Activated T-helper 1 cell treated with anti-CD3 and anti-CD28 coated beads, Interleukin-12 subunit alpha, Interleukin-12 subunit beta, Interleukin-2, Interleukin-4 antibody, amounts not matched to agents 30 ng/mL and 10 ng/mL and 1 ng/mL, durations not matched to agents 14 hours and 24 hours and 36 hours (primary cell): Measurements from ENCODE around the gene DHX35. TPM values are rescaled to one million over a fixed set of nuclear protein-coding genes. Genes with fewer than 3 reads are reported as not detected.

Experiments
- DNase-seq: peaks from one replicate; pipeline ENCODE4 v3.0.0; 2021; ENCODE audit warnings: low spot score
- H3K27ac Mint-ChIP-seq: one replicate; pipeline ENCODE4 v1.8.0; 2021; ENCODE audit warnings: mild to moderate bottlenecking, mixed read lengths
- H3K27me3 Mint-ChIP-seq: one replicate; pipeline ENCODE4 v1.8.0; 2022; ENCODE audit warnings: mild to moderate bottlenecking, moderate library complexity, mixed read lengths; ENCODE audit not compliant: insufficient read depth
- H3K36me3 Mint-ChIP-seq: one replicate; pipeline ENCODE4 v1.8.0; 2021; ENCODE audit warnings: low read depth, mixed read lengths
- H3K4me1 Mint-ChIP-seq: one replicate; pipeline ENCODE4 v1.8.0; 2021; ENCODE audit warnings: low read depth, mixed read lengths
- H3K4me3 Mint-ChIP-seq: one replicate; pipeline ENCODE4 v1.8.0; 2021; ENCODE audit warnings: mild to moderate bottlenecking, moderate library complexity, mixed read lengths
- H3K9me3 Mint-ChIP-seq: one replicate; pipeline ENCODE4 v1.8.0; 2021; ENCODE audit warnings: mixed read lengths
- intact Hi-C: fragments of 100-400 bp; cut with micrococcal nuclease; formaldehyde crosslinking; loops from one replicate; pipeline ENCODE4 v1.15.1; 2024
- total RNA-seq: library from RNA; stranded (reverse); gene quantifications from 2 replicates; pipeline ENCODE4 v1.2.3, GENCODE V29; 2022

Gene DHX35
- total RNA-seq, 1 donor from 2014 or later: 17.2 TPM

DNA sequence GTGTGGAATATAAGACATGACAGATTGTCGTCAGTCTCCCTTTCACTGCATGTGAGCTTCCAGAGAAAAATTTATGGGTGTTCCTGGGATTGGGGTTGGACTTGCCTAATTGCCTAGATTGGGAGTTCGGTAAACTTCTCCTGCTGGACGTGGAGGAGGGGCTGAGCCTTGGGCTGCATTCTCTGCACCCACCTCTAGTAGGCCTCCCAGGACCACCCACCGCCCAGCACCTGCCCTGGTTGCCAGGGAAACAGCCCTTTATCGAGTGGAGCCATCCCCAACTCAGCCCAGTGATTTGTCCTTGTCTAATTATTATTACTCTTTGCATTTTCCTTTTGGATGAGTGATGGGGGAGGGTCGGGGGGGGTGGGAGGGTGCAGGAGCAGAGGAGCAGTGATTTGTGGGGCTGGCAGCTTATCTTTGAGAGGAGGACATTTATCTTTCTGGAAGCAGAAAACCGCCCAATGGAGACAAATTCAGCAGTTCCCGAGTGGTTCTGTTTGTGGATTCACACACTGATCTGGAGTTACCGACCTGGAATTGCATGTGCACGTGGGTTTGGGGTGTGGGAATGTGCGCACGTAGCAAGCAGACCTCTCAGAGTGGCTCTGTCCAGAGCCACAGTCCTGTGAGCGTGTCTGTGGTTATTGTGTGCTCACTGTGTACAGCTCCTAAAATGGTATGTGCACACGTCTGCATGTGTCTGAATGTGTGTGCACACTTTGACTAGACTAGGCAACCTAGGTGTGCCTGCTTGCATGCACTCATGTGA is 104.5 kb downstream of the DHX35 start:
- Mint-ChIP-seq H3K9me3 (peaks cover 4% of the 10 kb centered on the region), H3K36me3 (no peaks in the 10 kb centered on the region), H3K27me3 (peaks cover 1% of the 10 kb centered on the region), H3K27ac (no peak overlapping the region), H3K4me3 (no peak overlapping the region), H3K4me1 (no peaks in the 10 kb centered on the region)
- DNase-seq: no peak
- intact Hi-C loops: no loop called here

DNA sequence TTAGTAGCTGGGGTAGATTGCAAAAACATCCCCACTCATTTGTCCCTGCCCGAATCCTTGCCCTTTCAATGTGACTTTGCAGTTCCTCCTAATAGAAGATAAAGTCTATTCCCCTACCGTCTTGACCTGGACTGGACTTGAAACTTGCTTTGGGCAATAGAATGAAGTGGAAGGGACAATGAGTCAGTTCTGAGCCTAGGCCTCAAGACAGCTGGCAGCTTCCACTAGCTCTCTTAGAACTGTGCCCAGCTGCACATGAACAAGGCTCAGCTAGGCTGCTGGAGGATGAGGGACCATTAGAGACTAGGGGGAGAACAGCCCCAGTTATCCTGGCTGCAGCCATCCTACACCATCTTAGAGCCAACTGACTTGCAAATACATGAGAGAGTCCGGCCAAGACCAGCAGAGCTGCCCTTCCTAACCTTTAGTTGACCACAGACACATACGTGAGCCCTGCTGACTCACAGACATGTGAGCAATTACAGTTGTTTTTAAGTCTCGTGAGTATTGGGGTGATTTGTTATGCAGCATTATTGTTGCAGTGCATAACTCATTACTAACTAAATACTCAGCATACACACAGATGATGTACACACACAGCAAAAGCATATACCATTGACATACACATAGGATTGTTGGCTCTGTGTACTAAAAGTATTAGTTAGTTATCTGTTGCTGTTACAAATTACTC is 105.5 kb downstream of the DHX35 start:
- H3K36me3 Mint-ChIP-seq: no peaks in the 10 kb centered on the region

DNA sequence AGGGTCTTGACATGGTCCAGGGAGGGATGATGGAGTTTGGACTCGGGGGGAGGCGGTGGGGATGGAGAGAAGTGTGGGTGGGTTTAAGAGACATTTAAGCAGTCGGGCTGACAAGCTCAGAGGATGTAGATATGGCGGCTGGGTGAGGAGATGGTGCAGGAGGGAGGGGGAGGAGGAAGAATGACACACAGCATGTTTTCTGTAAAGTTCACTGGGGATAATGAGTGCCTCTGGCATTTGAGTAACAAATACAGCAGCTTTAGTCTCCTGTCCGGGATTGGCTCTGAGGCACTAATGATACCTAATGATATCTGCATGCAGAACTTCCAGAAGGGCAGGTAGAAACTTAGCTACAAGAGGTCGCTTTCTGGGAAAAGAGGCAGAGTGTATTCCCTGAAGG is 107.8 kb downstream of the DHX35 start:
- no peak for DNase-seq
- Mint-ChIP-seq H3K4me1 (no peaks in the 10 kb centered on the region), H3K27ac (no peak overlapping the region), H3K4me3 (no peak overlapping the region), H3K36me3 (no peaks in the 10 kb centered on the region), H3K27me3 (peaks cover 7% of the 10 kb centered on the region), H3K9me3 (peaks cover 4% of the 10 kb centered on the region)
- intact Hi-C loops: no loop called here

More for the DNA sequence above, 105.5 kb downstream of the DHX35 start:
- H3K27me3 Mint-ChIP-seq: peaks cover 2% of the 10 kb centered on the region
- H3K4me1 Mint-ChIP-seq: no peaks in the 10 kb centered on the region
- no peak overlapping the region for H3K4me3 Mint-ChIP-seq
- peaks cover 4% of the 10 kb centered on the region for H3K9me3 Mint-ChIP-seq
- DNase-seq: no peak
- intact Hi-C loops: no loop called here
- H3K27ac Mint-ChIP-seq: no peak overlapping the region

DNA sequence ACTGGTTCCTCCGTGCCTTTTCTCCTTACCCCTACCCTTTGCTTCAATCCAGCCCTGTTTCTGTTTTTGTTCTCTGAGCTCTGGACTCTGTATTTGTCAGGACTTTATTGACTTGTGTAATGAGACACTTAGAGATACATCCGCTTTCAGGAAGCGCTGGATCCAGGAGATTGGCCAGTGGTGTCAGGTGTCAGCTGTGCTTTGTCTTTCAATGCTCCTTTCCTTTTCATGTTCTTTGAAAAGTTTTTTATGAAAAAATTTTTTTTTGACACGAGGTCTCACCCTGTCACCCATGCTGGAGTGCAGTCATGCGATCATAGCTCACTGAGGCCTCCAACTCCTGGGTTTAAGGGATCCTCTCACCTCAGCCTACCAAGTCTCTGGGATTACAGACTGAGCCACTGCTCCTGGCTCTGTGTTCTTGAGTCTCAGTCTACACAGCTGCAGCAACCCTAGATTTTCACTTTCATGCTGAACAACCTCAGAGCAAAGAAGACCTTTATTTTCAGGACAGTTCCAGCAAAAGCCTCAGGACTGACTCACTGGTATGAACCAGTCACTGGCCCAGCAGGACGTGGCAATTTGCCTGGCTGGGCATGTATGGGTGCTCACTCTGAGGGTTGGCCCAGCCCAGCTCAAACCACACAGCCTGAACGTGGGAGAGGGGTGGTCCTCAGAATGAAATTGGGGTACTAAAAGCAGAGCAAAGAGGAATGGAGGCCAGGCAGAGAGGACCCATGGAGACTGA is 108.5 kb downstream of the DHX35 start:
- H3K9me3 Mint-ChIP-seq: peaks cover 4% of the 10 kb centered on the region
- H3K4me1 Mint-ChIP-seq: no peaks in the 10 kb centered on the region
- H3K36me3 Mint-ChIP-seq: no peaks in the 10 kb centered on the region
- no peak for DNase-seq
- peaks cover 9% of the 10 kb centered on the region for H3K27me3 Mint-ChIP-seq
- H3K27ac Mint-ChIP-seq: no peak overlapping the region
- no peak overlapping the region for H3K4me3 Mint-ChIP-seq
- intact Hi-C loops: no loop called here

DNA sequence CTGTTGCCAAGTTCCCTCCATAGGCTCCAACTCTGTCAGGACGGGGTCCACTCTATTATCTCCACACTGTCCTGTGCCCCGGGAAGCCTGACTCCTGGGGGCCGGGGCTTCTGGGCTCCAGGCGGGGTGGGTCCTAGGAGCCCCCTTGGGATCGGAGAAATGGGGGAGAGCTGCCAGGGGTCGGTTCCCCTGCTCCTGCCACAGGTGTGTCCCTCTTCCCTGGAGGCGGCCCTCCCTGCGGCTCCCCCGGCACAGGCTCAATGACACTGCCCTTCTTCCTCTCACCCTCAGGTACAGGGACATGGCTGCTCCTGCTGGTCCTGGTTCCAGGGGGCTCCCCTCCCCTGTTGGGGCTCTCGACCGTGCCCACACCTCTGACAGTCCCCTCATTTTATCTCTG is 110.0 kb downstream of the DHX35 start:
- H3K27me3 Mint-ChIP-seq: peaks cover 13% of the 10 kb centered on the region
- DNase-seq: no peak
- no peaks in the 10 kb centered on the region for H3K4me1 Mint-ChIP-seq
- intact Hi-C loops: no loop called here
- no peak overlapping the region for H3K4me3 Mint-ChIP-seq
- H3K36me3 Mint-ChIP-seq: no peaks in the 10 kb centered on the region
- H3K9me3 Mint-ChIP-seq: peaks cover 4% of the 10 kb centered on the region
- no peak overlapping the region for H3K27ac Mint-ChIP-seq

DNA sequence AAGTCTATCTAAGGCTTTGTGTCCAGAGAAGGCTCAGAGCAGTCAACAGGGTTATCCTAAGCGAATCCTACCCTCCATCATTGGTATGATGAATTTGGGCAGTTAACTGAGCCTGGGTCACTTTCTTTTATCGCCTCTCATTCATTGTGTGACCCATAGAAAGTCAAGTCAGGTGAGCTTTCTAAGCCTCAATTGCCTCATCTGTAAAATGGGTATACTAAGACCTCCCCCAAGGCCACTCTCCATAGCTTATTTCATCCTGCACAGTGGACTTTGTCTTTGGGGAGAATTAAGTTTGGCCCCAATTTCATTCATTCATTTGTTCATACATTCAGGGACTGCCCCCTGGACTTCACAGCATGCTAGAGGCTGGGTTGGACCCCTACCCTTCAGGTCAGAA is 110.5 kb downstream of the DHX35 start:
- no peak overlapping the region for H3K4me3 Mint-ChIP-seq
- H3K27ac Mint-ChIP-seq: no peak overlapping the region
- intact Hi-C loops: no loop called here
- no peaks in the 10 kb centered on the region for H3K4me1 Mint-ChIP-seq
- H3K9me3 Mint-ChIP-seq: peaks cover 1% of the 10 kb centered on the region
- peaks cover 18% of the 10 kb centered on the region for H3K27me3 Mint-ChIP-seq
- no peaks in the 10 kb centered on the region for H3K36me3 Mint-ChIP-seq
- no peak for DNase-seq

DNA sequence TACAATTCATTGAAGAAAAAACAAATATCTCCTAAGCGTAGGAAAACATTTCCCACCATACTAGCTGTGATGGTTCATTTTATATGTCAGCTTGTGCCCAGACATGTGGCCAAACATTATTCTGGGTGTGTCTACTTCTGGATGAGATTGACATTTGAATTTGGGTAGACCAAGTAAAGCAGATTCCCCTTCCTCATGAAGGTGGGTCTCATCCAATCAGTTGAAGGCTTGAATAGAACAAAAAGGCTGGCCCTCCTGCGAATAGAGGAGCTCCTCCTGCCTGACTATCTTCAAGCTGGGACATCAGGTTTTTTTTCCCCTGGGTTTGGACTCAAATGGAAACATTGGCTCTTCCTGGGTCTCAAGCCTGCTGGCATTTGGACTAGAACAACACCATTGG is 113.6 kb downstream of the DHX35 start:
- H3K9me3 Mint-ChIP-seq: no peaks in the 10 kb centered on the region
- no peak for DNase-seq
- H3K4me1 Mint-ChIP-seq: peaks cover 7% of the 10 kb centered on the region
- H3K36me3 Mint-ChIP-seq: no peaks in the 10 kb centered on the region
- intact Hi-C loops: no loop called here
- no peak overlapping the region for H3K27ac Mint-ChIP-seq
- H3K27me3 Mint-ChIP-seq: peaks cover 22% of the 10 kb centered on the region
- H3K4me3 Mint-ChIP-seq: no peak overlapping the region

DNA sequence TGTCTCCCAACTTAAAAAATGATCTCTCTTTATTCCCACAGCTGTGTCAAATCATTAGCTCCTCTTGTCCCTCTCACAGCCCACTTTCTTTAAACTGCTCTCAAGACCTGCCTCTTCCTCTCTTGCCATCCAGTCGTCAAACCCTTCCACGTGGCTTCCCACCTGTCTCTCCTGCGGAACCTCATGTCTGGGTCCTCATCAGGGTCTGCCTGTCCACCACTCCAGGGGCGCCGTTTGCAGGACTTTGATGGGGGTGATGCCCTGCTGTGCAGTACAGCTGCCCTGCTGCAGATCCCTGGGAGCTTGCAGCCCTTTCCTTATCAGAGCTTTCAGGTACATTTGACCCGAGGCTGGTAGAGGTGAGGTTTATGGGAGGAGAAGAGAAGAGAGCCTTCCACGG is 114.8 kb downstream of the DHX35 start:
- no peaks in the 10 kb centered on the region for H3K9me3 Mint-ChIP-seq
- no peaks in the 10 kb centered on the region for H3K36me3 Mint-ChIP-seq
- DNase-seq: no peak
- no peak overlapping the region for H3K4me3 Mint-ChIP-seq
- intact Hi-C loops: no loop called here
- H3K27me3 Mint-ChIP-seq: peaks cover 22% of the 10 kb centered on the region
- peaks cover 7% of the 10 kb centered on the region for H3K4me1 Mint-ChIP-seq
- H3K27ac Mint-ChIP-seq: no peak overlapping the region

DNA sequence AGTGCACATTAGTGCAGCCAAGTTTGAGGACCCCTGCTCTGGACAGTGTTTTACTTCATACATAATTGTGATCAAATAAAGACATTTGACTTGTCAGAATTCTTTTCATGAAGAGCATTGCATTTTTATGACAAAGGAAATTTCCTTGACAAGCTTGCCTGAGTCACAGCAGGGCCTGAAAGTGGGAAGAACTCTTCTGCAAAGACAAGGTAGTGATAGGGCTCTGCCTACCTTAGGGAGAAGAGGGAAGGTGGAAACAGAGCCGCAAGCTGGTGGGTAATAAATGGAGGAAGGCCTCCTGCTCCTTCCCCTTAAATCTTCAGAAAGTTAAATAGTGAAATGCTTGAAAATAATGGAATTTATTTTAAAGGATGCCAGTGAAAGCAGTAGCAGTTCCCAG is 118.2 kb downstream of the DHX35 start:
- Mint-ChIP-seq H3K27ac (no peak overlapping the region), H3K4me1 (peaks cover 7% of the 10 kb centered on the region), H3K36me3 (no peaks in the 10 kb centered on the region), H3K4me3 (no peak overlapping the region), H3K9me3 (no peaks in the 10 kb centered on the region), H3K27me3 (peaks cover 21% of the 10 kb centered on the region)
- intact Hi-C loops: no loop called here
- no peak for DNase-seq

DNA sequence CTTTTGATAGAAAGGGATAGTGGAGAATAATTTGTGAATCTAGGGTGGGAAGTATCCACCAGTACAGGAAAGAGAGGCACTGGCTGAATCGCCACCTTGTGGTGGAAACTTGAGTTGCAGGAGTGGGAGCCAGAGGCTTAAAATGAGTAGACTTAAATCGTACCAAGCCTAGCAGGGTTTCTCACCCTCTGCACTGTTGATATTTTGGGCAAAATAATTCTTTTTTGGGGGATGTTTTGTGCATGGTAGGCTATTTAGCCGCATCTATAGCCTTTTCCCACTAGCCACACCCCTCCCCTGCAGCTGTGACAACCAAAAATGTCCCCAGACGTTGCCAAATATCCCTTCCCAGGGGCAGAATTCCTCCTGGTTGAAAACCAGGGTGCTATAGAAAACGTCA is 119.1 kb downstream of the DHX35 start:
- peaks cover 7% of the 10 kb centered on the region for H3K4me1 Mint-ChIP-seq
- H3K36me3 Mint-ChIP-seq: no peaks in the 10 kb centered on the region
- no peaks in the 10 kb centered on the region for H3K9me3 Mint-ChIP-seq
- H3K27me3 Mint-ChIP-seq: peaks cover 16% of the 10 kb centered on the region
- DNase-seq: peak; percentile 64
- intact Hi-C loops: loop anchor here (1.0 kb wide), 3 partner anchors 31 to 435 kb away; partner anchors contain the start of gene FAM83D
- H3K4me3 Mint-ChIP-seq: no peak overlapping the region
- no peak overlapping the region for H3K27ac Mint-ChIP-seq

DNA sequence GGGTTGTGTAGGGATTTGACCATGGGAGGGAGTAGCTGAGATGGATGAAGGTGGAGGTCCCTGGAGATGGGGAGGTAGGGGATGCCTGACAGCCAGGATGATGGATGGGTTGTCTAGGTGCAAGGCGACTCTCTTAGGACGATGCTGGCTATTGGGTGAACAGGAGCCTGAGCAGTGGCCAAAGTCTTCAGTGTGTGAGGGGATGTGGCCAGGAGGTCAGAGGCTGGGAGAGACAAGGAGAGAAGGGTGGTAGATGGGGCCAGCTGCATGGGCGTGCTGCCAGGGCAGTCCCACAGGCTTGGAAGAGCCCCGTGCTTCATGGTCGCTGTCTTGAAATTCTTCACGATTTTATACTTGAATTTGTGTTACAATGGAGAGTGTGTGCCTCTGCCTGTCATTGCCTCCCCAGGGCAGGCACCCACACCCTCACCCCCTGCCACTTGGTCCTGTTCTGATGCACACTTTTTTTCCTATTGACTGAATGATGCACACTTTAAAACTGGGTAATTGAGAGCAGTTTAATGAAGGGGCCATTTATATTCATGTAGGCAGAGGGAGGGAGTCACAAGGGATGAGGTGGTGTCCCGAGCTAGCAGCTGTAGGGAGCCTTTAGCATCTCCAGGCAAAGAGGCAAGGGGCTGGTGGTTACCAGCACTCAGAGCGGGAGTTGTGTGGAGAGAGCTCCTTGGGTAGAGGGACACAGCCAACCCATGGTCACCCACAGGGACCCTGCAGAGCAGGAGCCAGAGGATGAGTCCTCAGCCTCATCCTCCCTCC is 120.7 kb downstream of the DHX35 start:
- Mint-ChIP-seq H3K4me1 (peaks cover 7% of the 10 kb centered on the region), H3K27ac (no peak overlapping the region), H3K9me3 (no peaks in the 10 kb centered on the region), H3K4me3 (no peak overlapping the region), H3K36me3 (no peaks in the 10 kb centered on the region), H3K27me3 (peaks cover 11% of the 10 kb centered on the region)
- DNase-seq: no peak
- intact Hi-C loops: no loop called here

DNA sequence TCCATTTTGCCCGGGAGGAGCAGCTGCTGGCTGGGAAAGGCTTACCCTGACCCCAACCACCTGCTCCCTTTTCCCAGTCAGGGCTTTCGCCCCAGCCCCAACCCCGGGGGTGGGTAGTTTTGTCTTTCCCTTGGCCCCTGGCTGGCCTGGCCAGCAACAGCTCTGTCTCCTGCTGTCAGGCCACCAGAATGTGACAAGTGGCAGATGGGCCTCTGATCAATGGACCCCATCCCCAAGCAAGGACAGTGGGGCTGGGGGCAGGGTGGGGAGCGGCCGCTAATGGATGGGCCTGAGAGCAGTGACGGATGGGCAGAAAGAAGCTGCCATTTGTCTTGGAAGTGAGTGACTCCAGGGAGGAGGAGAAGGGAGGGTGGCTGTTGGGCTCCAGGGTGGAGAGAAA is 121.6 kb downstream of the DHX35 start:
- Mint-ChIP-seq H3K4me3 (no peak overlapping the region), H3K27me3 (peaks cover 9% of the 10 kb centered on the region), H3K36me3 (no peaks in the 10 kb centered on the region), H3K4me1 (peaks cover 3% of the 10 kb centered on the region), H3K9me3 (no peaks in the 10 kb centered on the region), H3K27ac (no peak overlapping the region)
- intact Hi-C loops: no loop called here
- no peak for DNase-seq
